ENCODE data around the gene DNAH9. TPM values are rescaled to one million over a fixed set of nuclear protein-coding genes. Genes with fewer than 3 reads are reported as not detected.

The DNAH9 gene
- total RNA-seq, 1 experiment from 2014 or later: 0.22 TPM

DNA sequence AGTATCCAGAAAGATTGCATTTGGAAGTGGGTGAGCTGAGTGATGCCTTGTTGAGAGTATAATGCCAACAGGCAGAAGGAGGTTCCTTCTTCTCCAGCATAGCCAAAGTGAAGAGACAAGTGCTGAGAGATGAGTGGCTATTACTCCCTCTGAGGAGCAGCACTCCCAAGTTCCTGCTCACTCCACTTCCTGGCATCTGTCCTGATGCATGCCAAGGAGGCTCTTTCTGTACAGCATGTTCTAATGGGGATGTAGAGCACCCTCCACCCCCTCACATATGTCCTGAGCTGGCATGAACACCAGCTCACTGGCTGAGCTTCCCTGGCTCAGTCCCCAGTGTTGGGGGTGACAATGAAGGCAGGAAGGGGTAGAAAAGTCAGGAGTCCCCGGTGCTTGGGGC lies 44.2 kb upstream of the DNAH9 start:
- H3K27me3 Mint-ChIP-seq (ENCODE audit: low read depth): peaks cover 6% of the 10 kb centered on the region
- WGBS (ENCODE audit: extremely low coverage, insufficient read length, low lambda C conversion rate): no CpG with 5 or more reads among the region's 1 CpG

More for the DNA sequence above, 44.2 kb upstream of the DNAH9 start:
- Histone ChIP-seq H3K4ac (ENCODE audit: low read depth, low read length) (no peak overlapping the region), H2AFZ (ENCODE audit: low read length) (no peak overlapping the region), H3K4me2 (ENCODE audit: insufficient read depth, insufficient read length, low read length) (no peak overlapping the region), H2BK12ac (ENCODE audit: insufficient read length, low read depth, low read length) (no peak overlapping the region), H3T11ph (ENCODE audit: low read length) (no peak overlapping the region), H4K5ac (ENCODE audit: insufficient read length, low read depth, low read length) (no peak overlapping the region), H3K18ac (ENCODE audit: insufficient read length, low read depth, low read length) (no peak overlapping the region), H3K4me1 (ENCODE audit: insufficient read depth, low read length) (no peaks in the 10 kb centered on the region; the same call in 1 of the 2 replicates), H2BK20ac (ENCODE audit: low read depth, low read length, poor library complexity, severe bottlenecking) (no peak overlapping the region), H2BK5ac (ENCODE audit: insufficient read length, low read length) (no peak overlapping the region), H3K56ac (ENCODE audit: insufficient read length, low read depth, low read length) (no peak overlapping the region), H2BK15ac (ENCODE audit: low read depth, low read length) (no peak overlapping the region), H3K9ac (ENCODE audit: extremely low read depth, insufficient read length, low read length) (no peak overlapping the region), H3K9me3 (ENCODE audit: control insufficient read depth, low read depth, low read length) (no peaks in the 10 kb centered on the region), H4K91ac (ENCODE audit: insufficient read length, low read depth, low read length) (no peak overlapping the region), H4K8ac (replicated peaks; ENCODE audit: insufficient read length, low read depth, low read length) (no peak overlapping the region), H4K20me1 (ENCODE audit: control insufficient read depth, insufficient read depth, insufficient read length) (no peaks in the 10 kb centered on the region), H3K23me2 (ENCODE audit: insufficient read length, low read depth, low read length, poor library complexity, severe bottlenecking) (no peaks in the 10 kb centered on the region), H2AK5ac (ENCODE audit: insufficient read length, low read length) (no peak overlapping the region), H3K79me2 (ENCODE audit: insufficient read depth, low read length) (no peaks in the 10 kb centered on the region), H3K27ac (ENCODE audit: insufficient read length, low read depth, low read length) (no peak overlapping the region), H3K27me3 (ENCODE audit: insufficient read depth, low read length) (no peaks in the 10 kb centered on the region), H3K14ac (ENCODE audit: insufficient read depth, low read length) (no peak overlapping the region), H3K79me1 (ENCODE audit: insufficient read depth, low read depth, low read length, poor library complexity, severe bottlenecking) (no peaks in the 10 kb centered on the region), H3K23ac (ENCODE audit: insufficient read length, low read depth, low read length) (no peak overlapping the region), H2BK120ac (ENCODE audit: low read depth, low read length, poor library complexity, severe bottlenecking) (no peak overlapping the region)
- Mint-ChIP-seq H3K27ac (no peak overlapping the region), H3K9me3 (no peaks in the 10 kb centered on the region; a peak in 1 of 5 replicates), H3K36me3 (ENCODE audit: insufficient read depth in 1 of 3, low read depth in 3 of 3) (no peaks in the 10 kb centered on the region), H3K4me1 (peaks cover 8 to 9% of the 10 kb centered on the region in 2 experiments), H3K4me3 (no peak overlapping the region)
- TF ChIP-seq, protein P1, sequence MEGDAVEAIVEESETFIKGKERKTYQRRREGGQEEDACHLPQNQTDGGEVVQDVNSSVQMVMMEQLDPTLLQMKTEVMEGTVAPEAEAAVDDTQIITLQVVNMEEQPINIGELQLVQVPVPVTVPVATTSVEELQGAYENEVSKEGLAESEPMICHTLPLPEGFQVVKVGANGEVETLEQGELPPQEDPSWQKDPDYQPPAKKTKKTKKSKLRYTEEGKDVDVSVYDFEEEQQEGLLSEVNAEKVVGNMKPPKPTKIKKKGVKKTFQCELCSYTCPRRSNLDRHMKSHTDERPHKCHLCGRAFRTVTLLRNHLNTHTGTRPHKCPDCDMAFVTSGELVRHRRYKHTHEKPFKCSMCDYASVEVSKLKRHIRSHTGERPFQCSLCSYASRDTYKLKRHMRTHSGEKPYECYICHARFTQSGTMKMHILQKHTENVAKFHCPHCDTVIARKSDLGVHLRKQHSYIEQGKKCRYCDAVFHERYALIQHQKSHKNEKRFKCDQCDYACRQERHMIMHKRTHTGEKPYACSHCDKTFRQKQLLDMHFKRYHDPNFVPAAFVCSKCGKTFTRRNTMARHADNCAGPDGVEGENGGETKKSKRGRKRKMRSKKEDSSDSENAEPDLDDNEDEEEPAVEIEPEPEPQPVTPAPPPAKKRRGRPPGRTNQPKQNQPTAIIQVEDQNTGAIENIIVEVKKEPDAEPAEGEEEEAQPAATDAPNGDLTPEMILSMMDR (conservative IDR thresholded peaks at IDR 0.05): no peak
- DNase-seq: no peak
